ENCODE measurements around the gene AP4M1. TPM values are rescaled to one million over a fixed set of nuclear protein-coding genes. Genes with fewer than 3 reads are reported as not detected.

AP4M1 gene
- total and polyA plus RNA-seq, 10 of the 15 experiments (the other 5 are each of a cell fraction or from before 2014, with no cell fraction given) = 0.77 to 16.1 (median 13.0) TPM

- peaks cover 11% of the 10 kb centered on the region for H3K4me1 ChIP-seq (ENCODE audit: control insufficient read depth, insufficient read depth, low read length)
- H3K36me3 ChIP-seq (ENCODE audit: control insufficient read depth in 2 of 2, insufficient read depth in 2 of 2, low read length in 1 of 2) = no peaks in the 10 kb centered on the region
- SMC1A ChIA-PET (ENCODE audit: uncharacterized antibody, unreplicated experiment) = interaction anchor here (0.7 to 4.8 kb wide), 30 partner anchors 9 to 286 kb away, joined by 3 to 41 read pairs (median 5); partner anchors contain the start of genes AP4M1, GAL3ST4, LAMTOR4 and MCM7
- H3K79me2 ChIP-seq (ENCODE audit: control insufficient read depth, insufficient read depth, low read length) = peaks cover 2% of the 10 kb centered on the region; the same call in 1 of the 2 replicates
- ATAC-seq (peak; percentile 87), FAIRE-seq (peak; percentile 84), DNase-seq (ENCODE audit: low read depth, low spot score) (no peak)
- 16% methylated on average over 3 of the region's 3 CpGs for WGBS (ENCODE audit: insufficient coverage, insufficient replicate concordance, low lambda C conversion rate, missing lambda C conversion rate)
- no peak overlapping the region for H3K9ac ChIP-seq (ENCODE audit: control insufficient read depth, insufficient read depth, low read length)
- peak overlapping the region; percentile 70 for H2AFZ ChIP-seq (ENCODE audit: control insufficient read depth, low read depth, low read length)
- no peak overlapping the region for H3K27ac ChIP-seq (ENCODE audit: control insufficient read depth, insufficient read depth)
- no peaks in the 10 kb centered on the region for H3K9me3 ChIP-seq (replicated peaks; ENCODE audit: control insufficient read depth, insufficient read depth, low read length)
- no peak overlapping the region for H3K4me2 ChIP-seq (ENCODE audit: control insufficient read depth, insufficient read depth)
- no peak overlapping the region for H3K4me3 ChIP-seq
- H3K27me3 ChIP-seq (replicated peaks in 1 of 2; ENCODE audit: control insufficient read depth in 2 of 2, insufficient read depth in 2 of 2, low read length in 1 of 2) = no peaks in the 10 kb centered on the region
- no peaks in the 10 kb centered on the region for H4K20me1 ChIP-seq (ENCODE audit: control insufficient read depth, insufficient read depth)
- CTCF ChIA-PET = interaction anchor here (0.6 to 7.9 kb wide), 54 partner anchors 9 to 427 kb away, joined by 3 to 107 read pairs (median 4); partner anchors contain the start of genes AP4M1, AZGP1, GAL3ST4 and GPC2
- POLR2A ChIA-PET = interaction anchor here (1.2 to 2.2 kb wide), 3 partner anchors 16 to 214 kb away, joined by 3 to 8 read pairs (median 6); partner anchors contain the start of gene LAMTOR4
- no TSS peak for BruUV-seq (replicated peaks)
- RAD21 ChIA-PET (ENCODE audit: unreplicated experiment) = interaction anchor here (0.6 to 5.1 kb wide), 26 partner anchors 9 to 275 kb away, joined by 3 to 49 read pairs (median 4); partner anchors contain the start of genes GAL3ST4, LAMTOR4 and PVRIG
- intact Hi-C loops (cut with micrococcal nuclease; ENCODE audit: unreplicated experiment) (loop anchor here (1.0 to 5.0 kb wide), 4 partner anchors 83 to 275 kb away; no protein-coding TSS in a partner anchor), in situ Hi-C loops (cut with MboI) (loop anchor here (5.0 kb wide), 1 partner anchor 275 kb away; no protein-coding TSS in a partner anchor)
- TF ChIP-seq FOXK2 (IDR thresholded peaks at IDR 0.05) = no peak
- no peak for TF ChIP-seq SREBF1 (IDR thresholded peaks at IDR 0.05; ENCODE audit: low read length)
- TF ChIP-seq ATF7 (IDR thresholded peaks at IDR 0.05; ENCODE audit: low read depth) = 0 out of 2 replicates have a peak, but pooled peaks have one; percentile 14
- TF ChIP-seq CTCF (IDR thresholded peaks at IDR 0.05 in 2 of 3, conservative IDR thresholded peaks at IDR 0.05 in 1 of 3; ENCODE audit: control insufficient read depth in 2 of 3, extremely low read depth in 1 of 3, insufficient read depth in 1 of 3, low read depth in 3 of 3, low read length in 3 of 3) = peak; percentile 96 to 97 (median 97); a peak in 5 of 6 replicates
- no peak for TF ChIP-seq TAF1 (IDR thresholded peaks at IDR 0.05; ENCODE audit: borderline replicate concordance, low read depth, low read length)
- peak; percentile 81; the same call in 1 of the 2 replicates for TF ChIP-seq HDGF (IDR thresholded peaks at IDR 0.05)
- no peak for TF ChIP-seq ZNF207 (IDR thresholded peaks at IDR 0.05; ENCODE audit: borderline replicate concordance)
- TF ChIP-seq ZSCAN29 (IDR thresholded peaks at IDR 0.05) = no peak
- 0 out of 2 replicates have a peak, but pooled peaks have one; percentile 50 for TF ChIP-seq MLLT1 (IDR thresholded peaks at IDR 0.05)
- TF ChIP-seq ESRRA (IDR thresholded peaks at IDR 0.05; ENCODE audit: low read length) = no peak
- TF ChIP-seq CHD2 (IDR thresholded peaks at IDR 0.05; ENCODE audit: borderline replicate concordance, low read depth, low read length) = no peak
- no peak for TF ChIP-seq ATF2 (IDR thresholded peaks at IDR 0.05; ENCODE audit: low read length)
- TF ChIP-seq ELK1 (IDR thresholded peaks at IDR 0.05; ENCODE audit: low read depth, low read length) = no peak
- TF ChIP-seq MXI1 (IDR thresholded peaks at IDR 0.05; ENCODE audit: low read depth, low read length) = no peak
- TF ChIP-seq BACH1 (IDR thresholded peaks at IDR 0.05; ENCODE audit: borderline replicate concordance) = no peak
- TF ChIP-seq STAT1 (conservative IDR thresholded peaks at IDR 0.05) = no peak
- no peak for TF ChIP-seq CBX5 (IDR thresholded peaks at IDR 0.05; ENCODE audit: low read depth)
- peak; percentile 93 for TF ChIP-seq SMC3 (IDR thresholded peaks at IDR 0.05; ENCODE audit: borderline replicate concordance, low read length)
- TF ChIP-seq GABPA (IDR thresholded peaks at IDR 0.05; ENCODE audit: low read depth) = no peak
These were observed 31.3 kb downstream of the AP4M1 start for GRCh38 chr7:100132697-100133151.
